ENCODE measurements around the gene MAGI2. TPM values are rescaled to one million over a fixed set of nuclear protein-coding genes. Genes with fewer than 3 reads are reported as not detected.

Gene MAGI2
- polyA plus RNA-seq, 3 donors = 0.03 to 0.11 TPM; not detected in 1

DNA sequence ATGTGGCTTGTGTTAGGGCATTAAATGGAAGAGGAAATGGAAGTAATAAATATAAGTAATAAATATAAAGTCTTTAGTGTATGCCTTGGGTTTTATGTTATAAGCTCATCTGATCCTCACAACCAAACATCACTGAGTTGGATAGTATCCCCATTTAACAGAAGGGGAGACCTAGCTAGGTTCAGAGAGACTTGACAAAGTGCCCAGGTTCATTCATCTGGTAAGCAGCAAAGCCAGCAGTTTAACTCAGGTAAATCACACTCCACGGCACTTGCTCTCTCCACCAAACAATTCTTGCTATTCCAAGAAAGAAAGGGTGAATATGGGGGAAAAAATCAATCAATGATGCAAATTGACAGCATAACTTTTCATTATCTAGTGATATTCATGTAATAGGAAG lies 167.3 kb downstream of the MAGI2 start:
- Mint-ChIP-seq H3K9me3 (no peaks in the 10 kb centered on the region), H3K36me3 (no peaks in the 10 kb centered on the region), H3K27ac (no peak overlapping the region), H3K4me1 (no peaks in the 10 kb centered on the region), H3K4me3 (no peak overlapping the region), H3K27me3 (ENCODE audit: low read depth in 3 of 3) (peaks cover 0 to 2% (median 0%) of the 10 kb centered on the region in 3 donors)
- no CpG with 5 or more reads among the region's 1 CpG for WGBS (ENCODE audit: insufficient coverage)
- H3K4me3 ChIP-seq (replicated peaks in 1 of 3; ENCODE audit: low read depth in 2 of 3, low read length in 3 of 3) = no peak overlapping the region
- no peak overlapping the region for H3K9ac ChIP-seq (ENCODE audit: insufficient read depth, low read length, poor library complexity, severe bottlenecking)
- no peaks in the 10 kb centered on the region for H3K9me3 ChIP-seq (replicated peaks in 1 of 2; ENCODE audit: control insufficient read depth in 1 of 2, insufficient read depth in 1 of 2, low read length in 2 of 2)
- H2AFZ ChIP-seq (ENCODE audit: insufficient read depth, low read depth, low read length, poor library complexity, severe bottlenecking) = no peak overlapping the region
- DNase-seq = no peak
- no peaks in the 10 kb centered on the region for H3K4me1 ChIP-seq (ENCODE audit: control insufficient read depth in 1 of 2, insufficient read depth in 2 of 2, low read length in 2 of 2)
- H3K36me3 ChIP-seq (replicated peaks in 1 of 2; ENCODE audit: control insufficient read depth in 1 of 2, insufficient read depth in 2 of 2, low read length in 2 of 2) = no peaks in the 10 kb centered on the region
- H4K20me1 ChIP-seq (ENCODE audit: insufficient read depth, low read length) = no peaks in the 10 kb centered on the region
- H3K27me3 ChIP-seq (ENCODE audit: control insufficient read depth in 2 of 2, insufficient read depth in 2 of 2, low read length in 2 of 2) = no peaks in the 10 kb centered on the region
- H3K4me2 ChIP-seq (replicated peaks; ENCODE audit: extremely low read depth, low read length, poor library complexity, severe bottlenecking) = no peak overlapping the region
- H3K79me2 ChIP-seq (ENCODE audit: insufficient read depth, low read length) = no peaks in the 10 kb centered on the region
- intact Hi-C loops (cut with micrococcal nuclease) = no loop called here
- no peak overlapping the region for H3K27ac ChIP-seq (ENCODE audit: low read depth in 1 of 2, low read length in 2 of 2)
- TF ChIP-seq CTCF (IDR thresholded peaks at IDR 0.05) = no peak

- intact Hi-C loops (cut with micrococcal nuclease) = no loop called here
- H3K4me1 Mint-ChIP-seq = no peaks in the 10 kb centered on the region
- no CpG with 5 or more reads among the region's 1 CpG for WGBS (ENCODE audit: insufficient coverage)
Measured at GRCh38 chr7:79285756-79286155, 167.7 kb downstream of the MAGI2 start.

More at GRCh38 chr7:79285756-79286155, 167.7 kb downstream of the MAGI2 start:
- Mint-ChIP-seq H3K36me3 (no peaks in the 10 kb centered on the region), H3K4me3 (no peak overlapping the region), H3K27me3 (ENCODE audit: low read depth in 3 of 3) (peaks cover 0 to 2% (median 0%) of the 10 kb centered on the region in 3 donors), H3K9me3 (no peaks in the 10 kb centered on the region), H3K27ac (no peak overlapping the region)
- H3K4me2 ChIP-seq (replicated peaks; ENCODE audit: extremely low read depth, low read length, poor library complexity, severe bottlenecking) = no peak overlapping the region
- H4K20me1 ChIP-seq (ENCODE audit: insufficient read depth, low read length) = no peaks in the 10 kb centered on the region
- H3K9ac ChIP-seq (ENCODE audit: insufficient read depth, low read length, poor library complexity, severe bottlenecking) = no peak overlapping the region
- no peak for DNase-seq
- H3K9me3 ChIP-seq (replicated peaks in 1 of 2; ENCODE audit: control insufficient read depth in 1 of 2, insufficient read depth in 1 of 2, low read length in 2 of 2) = no peaks in the 10 kb centered on the region
- no peak overlapping the region for H3K4me3 ChIP-seq (replicated peaks in 1 of 3; ENCODE audit: low read depth in 2 of 3, low read length in 3 of 3)
- no peaks in the 10 kb centered on the region for H3K79me2 ChIP-seq (ENCODE audit: insufficient read depth, low read length)
- H3K27ac ChIP-seq (ENCODE audit: low read depth in 1 of 2, low read length in 2 of 2) = no peak overlapping the region
- H3K27me3 ChIP-seq (ENCODE audit: control insufficient read depth in 2 of 2, insufficient read depth in 2 of 2, low read length in 2 of 2) = no peaks in the 10 kb centered on the region
- H2AFZ ChIP-seq (ENCODE audit: insufficient read depth, low read depth, low read length, poor library complexity, severe bottlenecking) = no peak overlapping the region
- no peak for TF ChIP-seq CTCF (IDR thresholded peaks at IDR 0.05)
- H3K36me3 ChIP-seq (replicated peaks in 1 of 2; ENCODE audit: control insufficient read depth in 1 of 2, insufficient read depth in 2 of 2, low read length in 2 of 2) = no peaks in the 10 kb centered on the region
- H3K4me1 ChIP-seq (ENCODE audit: control insufficient read depth in 1 of 2, insufficient read depth in 2 of 2, low read length in 2 of 2) = no peaks in the 10 kb centered on the region

Data from CD14-positive monocyte (primary cell).